ENCODE measurements around the gene INTS11. TPM values are rescaled to one million over a fixed set of nuclear protein-coding genes. Genes with fewer than 3 reads are reported as not detected.

Gene INTS11
- total RNA-seq, 1 experiment from 2014 or later, result 139 TPM

DNA sequence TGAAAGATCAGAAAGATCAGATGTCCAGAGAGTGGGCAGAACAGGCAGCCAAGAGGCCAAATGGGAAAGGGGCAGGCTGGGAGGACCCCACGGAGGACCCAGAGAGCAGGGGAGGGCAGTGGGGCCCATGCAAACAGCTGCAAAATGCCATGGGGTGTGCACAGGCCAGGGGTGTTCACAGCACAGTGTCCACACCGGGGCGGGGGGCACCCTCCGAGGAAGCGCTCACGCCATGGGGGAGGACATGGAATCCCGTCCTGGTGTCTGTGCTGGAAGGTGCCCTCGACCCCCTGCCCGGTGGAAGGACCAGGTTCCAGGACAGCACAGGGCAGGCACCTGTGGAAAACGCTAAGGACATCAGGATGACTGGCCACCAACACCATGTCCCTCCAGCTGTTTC is 1.5 kb downstream of the INTS11 start:
- Histone ChIP-seq H3K79me1 (ENCODE audit: insufficient read depth, low read depth, low read length, poor library complexity, severe bottlenecking) (peaks cover 8% of the 10 kb centered on the region), H4K8ac (replicated peaks; ENCODE audit: insufficient read length, low read depth, low read length) (no peak overlapping the region), H3K23ac (ENCODE audit: insufficient read length, low read depth, low read length) (no peak overlapping the region), H4K91ac (ENCODE audit: insufficient read length, low read depth, low read length) (no peak overlapping the region), H3K14ac (ENCODE audit: insufficient read depth, low read length) (no peak overlapping the region), H2BK120ac (ENCODE audit: low read depth, low read length, poor library complexity, severe bottlenecking) (no peak overlapping the region), H3K27me3 (ENCODE audit: insufficient read depth, low read length) (no peaks in the 10 kb centered on the region), H2AK5ac (ENCODE audit: insufficient read length, low read length) (no peak overlapping the region), H3K9me3 (ENCODE audit: control insufficient read depth, low read depth, low read length) (no peaks in the 10 kb centered on the region), H3K23me2 (ENCODE audit: insufficient read length, low read depth, low read length, poor library complexity, severe bottlenecking) (peaks cover 8% of the 10 kb centered on the region), H3K79me2 (ENCODE audit: insufficient read depth, low read length) (peaks cover 17% of the 10 kb centered on the region; the same call in 1 of the 2 replicates), H2AFZ (ENCODE audit: low read length) (no peak overlapping the region), H3K18ac (ENCODE audit: insufficient read length, low read depth, low read length) (no peak overlapping the region), H2BK20ac (ENCODE audit: low read depth, low read length, poor library complexity, severe bottlenecking) (no peak overlapping the region), H3K27ac (ENCODE audit: insufficient read length, low read depth, low read length) (no peak overlapping the region), H3K4me1 (ENCODE audit: insufficient read depth, low read length) (no peaks in the 10 kb centered on the region), H3K9ac (ENCODE audit: extremely low read depth, insufficient read length, low read length) (no peak overlapping the region), H2BK5ac (ENCODE audit: insufficient read length, low read length) (no peak overlapping the region), H3K56ac (ENCODE audit: insufficient read length, low read depth, low read length) (no peak overlapping the region), H4K5ac (ENCODE audit: insufficient read length, low read depth, low read length) (no peak overlapping the region), H3K4me2 (ENCODE audit: insufficient read depth, insufficient read length, low read length) (no peak overlapping the region), H4K20me1 (ENCODE audit: control insufficient read depth, insufficient read depth, insufficient read length) (peaks cover 5% of the 10 kb centered on the region), H2BK15ac (ENCODE audit: low read depth, low read length) (no peak overlapping the region), H2BK12ac (ENCODE audit: insufficient read length, low read depth, low read length) (no peak overlapping the region), H3T11ph (ENCODE audit: low read length) (no peak overlapping the region), H3K4ac (ENCODE audit: low read depth, low read length) (no peak overlapping the region)
- TF ChIP-seq, protein P1, sequence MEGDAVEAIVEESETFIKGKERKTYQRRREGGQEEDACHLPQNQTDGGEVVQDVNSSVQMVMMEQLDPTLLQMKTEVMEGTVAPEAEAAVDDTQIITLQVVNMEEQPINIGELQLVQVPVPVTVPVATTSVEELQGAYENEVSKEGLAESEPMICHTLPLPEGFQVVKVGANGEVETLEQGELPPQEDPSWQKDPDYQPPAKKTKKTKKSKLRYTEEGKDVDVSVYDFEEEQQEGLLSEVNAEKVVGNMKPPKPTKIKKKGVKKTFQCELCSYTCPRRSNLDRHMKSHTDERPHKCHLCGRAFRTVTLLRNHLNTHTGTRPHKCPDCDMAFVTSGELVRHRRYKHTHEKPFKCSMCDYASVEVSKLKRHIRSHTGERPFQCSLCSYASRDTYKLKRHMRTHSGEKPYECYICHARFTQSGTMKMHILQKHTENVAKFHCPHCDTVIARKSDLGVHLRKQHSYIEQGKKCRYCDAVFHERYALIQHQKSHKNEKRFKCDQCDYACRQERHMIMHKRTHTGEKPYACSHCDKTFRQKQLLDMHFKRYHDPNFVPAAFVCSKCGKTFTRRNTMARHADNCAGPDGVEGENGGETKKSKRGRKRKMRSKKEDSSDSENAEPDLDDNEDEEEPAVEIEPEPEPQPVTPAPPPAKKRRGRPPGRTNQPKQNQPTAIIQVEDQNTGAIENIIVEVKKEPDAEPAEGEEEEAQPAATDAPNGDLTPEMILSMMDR (conservative IDR thresholded peaks at IDR 0.05), result no peak
- H3K27me3 Mint-ChIP-seq (ENCODE audit: low read depth), result no peaks in the 10 kb centered on the region
- peaks cover 12 to 33% (median 28%) of the 10 kb centered on the region in 3 experiments; a peak in 6 of 7 replicates for H3K36me3 Mint-ChIP-seq (ENCODE audit: insufficient read depth in 1 of 3, low read depth in 3 of 3)
- H3K9me3 Mint-ChIP-seq, result no peaks in the 10 kb centered on the region
- H3K4me1 Mint-ChIP-seq, result peaks cover 2 to 14% of the 10 kb centered on the region in 2 experiments
- peak overlapping the region; percentile 80 to 88 for H3K4me3 Mint-ChIP-seq
- DNase-seq, result no peak
- WGBS (ENCODE audit: extremely low coverage, insufficient read length, low lambda C conversion rate), result no CpG with 5 or more reads among the region's 10 CpGs
- H3K27ac Mint-ChIP-seq, result peak overlapping the region in 1 of 3 experiments; percentile 78; a peak in 1 of 7 replicates
